Glomerular endothelial cell (primary cell): ENCODE data around the gene RIPOR2. TPM values are rescaled to one million over a fixed set of nuclear protein-coding genes. Genes with fewer than 3 reads are reported as not detected.
"Not testable (repeated sequence)": the region's sequence is repeated elsewhere in the genome, so short reads cannot be mapped to it uniquely, and the experiment has no call there.

Source experiments
- DNase-seq: peaks from one replicate; pipeline ENCODE4 v3.0.0-alpha.2; 2011; ENCODE audit warnings: low read depth, low spot score; ENCODE audit errors: extremely low read depth
- total RNA-seq: library from RNA; depleted of rRNA; stranded (reverse); fragments of >200 nt; gene quantifications from 2 replicates; pipeline ENCODE4 v1.2.3, GENCODE V29; 2015

RIPOR2 gene
- total RNA-seq, 1 donor from 2014 or later: not detected

DNA sequence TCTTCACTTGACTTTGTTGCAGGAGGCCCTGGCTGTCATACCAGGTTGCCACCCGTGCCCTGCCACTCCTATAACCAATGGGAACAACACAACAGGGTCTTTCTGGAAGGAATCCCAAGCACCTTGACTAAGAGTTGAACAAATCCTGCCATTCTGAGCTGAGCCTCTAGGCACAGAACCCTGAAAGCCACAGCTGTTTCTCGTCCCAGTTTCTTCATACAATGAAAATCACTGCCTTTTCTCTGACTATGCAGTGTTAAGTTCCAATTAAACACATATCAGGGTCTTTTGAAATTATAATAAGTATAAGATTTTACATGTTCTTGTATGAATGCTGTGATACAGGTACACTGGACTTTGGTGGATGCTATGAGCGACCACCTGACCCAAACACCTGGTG, 54.4 kb downstream of the RIPOR2 start:
- no peak for DNase-seq

DNA sequence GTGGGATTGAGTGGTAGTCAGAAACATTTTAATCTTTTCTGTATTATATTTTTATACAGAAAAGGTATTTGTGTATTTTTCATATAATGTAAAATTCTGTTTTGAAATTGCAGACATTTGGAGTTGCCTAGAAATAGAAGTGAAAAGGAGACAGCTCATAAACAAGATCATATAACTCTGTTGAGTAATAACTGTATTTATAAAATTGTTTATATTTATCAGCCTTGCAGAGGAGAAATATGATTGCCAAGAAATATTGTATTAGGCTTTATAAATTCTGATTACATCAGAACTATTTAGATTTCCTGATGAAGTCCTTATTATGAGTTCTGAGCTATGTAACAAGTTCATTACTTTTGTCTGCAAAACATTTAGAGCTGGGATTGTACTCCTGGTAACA, 55.3 kb downstream of the RIPOR2 start:
- no peak for DNase-seq

DNA sequence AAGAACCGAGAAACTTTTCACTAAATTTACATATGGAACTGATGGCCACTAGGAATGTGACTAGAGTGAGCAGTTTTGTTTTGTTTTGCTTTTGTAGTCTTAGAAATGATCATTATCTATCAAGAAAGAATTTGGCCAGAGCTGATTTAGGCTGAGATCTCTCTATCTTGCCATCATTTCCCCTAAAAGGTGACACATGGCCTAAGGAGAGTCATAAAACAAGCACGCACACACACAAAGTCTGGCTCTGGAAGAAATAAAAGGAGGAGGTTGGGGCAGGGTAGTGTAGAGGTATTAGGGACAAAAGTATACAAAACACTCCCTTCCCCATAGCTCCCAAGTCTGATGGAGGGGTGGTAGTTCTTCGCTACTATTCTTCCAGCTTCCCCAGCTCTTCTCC, 56.4 kb downstream of the RIPOR2 start:
- no peak for DNase-seq

DNA sequence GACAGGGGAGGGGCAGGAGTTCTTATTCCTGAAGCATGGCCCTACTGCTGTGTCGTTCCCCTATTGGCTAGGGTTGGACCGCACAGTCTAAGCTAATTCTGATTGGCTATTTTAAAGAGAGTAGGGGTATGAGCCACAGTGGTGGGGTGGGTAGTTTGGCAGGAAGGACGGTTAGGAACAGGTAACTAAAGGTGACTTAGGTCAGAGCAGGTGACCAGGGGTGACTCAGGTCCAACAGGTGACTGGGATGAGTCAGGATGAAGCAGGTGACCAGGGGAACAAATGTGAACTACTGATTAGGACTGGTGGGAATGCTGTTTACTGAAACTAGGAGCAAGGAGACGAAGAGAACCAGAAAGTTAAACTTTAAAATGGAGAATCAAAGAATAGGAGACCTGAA, 58.0 kb downstream of the RIPOR2 start:
- not testable (repeated sequence) for DNase-seq

DNA sequence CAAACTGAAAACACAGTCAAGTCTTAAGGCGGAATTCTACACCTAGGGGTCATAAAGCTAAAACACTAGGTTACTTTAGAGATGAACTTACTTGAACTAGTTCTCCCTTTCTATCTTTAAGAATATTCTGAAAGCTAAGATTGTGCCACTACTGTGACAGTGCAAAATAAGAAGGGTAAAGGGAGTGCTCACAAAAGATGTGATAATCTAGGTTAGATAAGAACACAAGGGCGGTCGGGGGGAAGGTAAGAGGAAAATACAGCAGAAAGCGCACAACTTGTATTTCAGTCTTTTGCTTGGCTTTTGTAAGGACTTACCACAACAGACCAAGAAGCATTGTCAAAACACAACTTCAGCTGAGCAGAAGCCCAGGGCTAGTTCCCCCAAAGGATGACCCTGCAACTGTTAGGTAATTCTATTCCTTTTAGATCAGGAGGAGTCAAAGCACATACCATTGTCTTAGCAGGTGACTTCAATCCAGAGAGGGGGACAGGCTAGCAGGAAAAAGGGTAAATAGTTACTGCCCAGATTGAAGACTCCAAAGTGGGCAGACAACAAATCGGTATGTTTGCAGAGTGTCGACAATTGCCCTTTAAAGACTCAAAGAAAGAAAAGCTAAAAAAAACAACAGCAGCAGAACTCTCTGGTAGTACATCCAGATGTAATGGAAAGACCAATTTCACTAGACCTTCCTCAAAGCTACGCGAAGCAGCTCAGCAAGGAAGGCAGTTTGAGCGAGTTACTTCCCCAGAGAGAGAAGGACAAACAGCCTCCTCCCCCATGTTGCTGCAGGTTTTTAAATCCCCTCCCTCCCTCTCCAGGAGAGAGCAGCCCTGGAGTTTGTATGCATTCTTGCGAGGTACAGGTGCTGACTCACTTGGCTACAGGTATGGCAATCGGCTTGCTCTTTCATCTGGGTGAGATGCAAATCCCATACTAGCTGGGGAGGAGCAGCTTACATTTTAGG, 59.0 kb downstream of the RIPOR2 start:
- no peak for DNase-seq

DNA sequence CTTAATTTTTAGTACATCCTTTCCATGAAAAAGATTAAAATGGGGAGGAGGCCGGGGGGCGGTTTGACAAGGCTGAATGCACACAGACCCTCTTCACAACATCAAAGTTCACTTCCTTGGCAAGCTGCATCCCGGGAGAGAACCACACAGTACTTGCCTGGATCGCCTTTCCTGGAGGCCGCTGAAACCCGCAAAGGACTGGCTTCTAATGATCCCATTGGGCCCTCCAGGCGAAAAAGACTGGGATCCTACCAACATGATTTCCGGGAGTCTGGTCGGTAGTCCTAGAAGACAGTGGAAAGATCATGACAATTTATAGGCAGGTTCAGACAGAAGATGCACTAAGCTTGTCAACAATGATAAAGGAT, 60.2 kb downstream of the RIPOR2 start:
- no peak for DNase-seq

DNA sequence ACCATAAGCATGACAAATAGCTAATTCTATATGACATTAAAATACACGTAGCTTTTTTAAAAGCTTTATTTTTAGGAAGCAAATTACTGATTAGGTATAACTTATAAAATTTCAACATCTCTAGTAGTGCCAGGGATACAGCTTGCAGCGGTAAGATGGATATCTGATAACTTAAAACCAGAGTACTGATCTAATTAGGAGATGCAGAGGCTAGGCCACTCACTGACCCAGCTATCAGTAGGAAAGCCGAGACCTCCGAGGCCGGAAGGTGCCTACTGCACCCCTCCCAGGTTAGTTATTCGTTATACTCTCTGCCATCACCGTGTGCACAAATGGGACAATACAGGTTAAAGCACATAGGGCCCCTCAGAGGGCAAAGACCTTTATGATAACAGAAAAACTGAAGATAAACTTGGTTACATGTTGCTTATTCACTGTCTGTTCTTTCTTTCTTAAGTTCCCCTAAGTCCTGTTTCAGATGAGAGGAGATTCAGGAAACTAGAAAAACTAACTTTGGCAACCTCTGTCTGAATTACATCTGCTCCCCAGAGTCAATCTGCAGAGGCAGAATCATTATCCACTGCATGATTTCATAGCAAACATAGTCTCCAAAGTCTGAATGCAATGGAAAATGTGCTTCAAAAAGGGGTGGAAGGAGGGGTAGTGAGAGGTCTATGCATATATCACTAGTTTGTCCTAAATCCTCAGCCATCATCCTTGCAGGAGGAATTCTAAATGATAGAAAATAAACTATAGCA, 60.8 kb downstream of the RIPOR2 start:
- DNase-seq: no peak

DNA sequence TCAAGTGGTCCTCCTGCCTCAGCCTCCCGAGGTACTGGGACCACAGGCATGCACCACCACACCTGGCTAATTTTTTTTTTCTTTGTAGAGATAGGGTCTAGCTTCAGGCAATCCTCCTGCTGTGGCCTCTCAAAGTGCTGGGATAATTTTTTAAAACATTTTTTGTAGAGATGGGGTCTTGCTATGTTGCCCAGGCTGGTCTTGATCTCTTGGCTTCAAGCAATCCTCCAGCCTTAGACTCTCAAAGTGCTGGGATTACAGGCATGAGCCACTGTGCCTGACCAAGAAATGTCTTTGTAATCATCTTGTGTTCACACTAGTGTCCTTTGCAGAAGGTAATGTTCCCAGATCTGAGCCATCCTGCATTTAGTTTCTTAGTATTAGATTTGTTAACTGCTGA, 61.6 kb downstream of the RIPOR2 start:
- DNase-seq: no peak

DNA sequence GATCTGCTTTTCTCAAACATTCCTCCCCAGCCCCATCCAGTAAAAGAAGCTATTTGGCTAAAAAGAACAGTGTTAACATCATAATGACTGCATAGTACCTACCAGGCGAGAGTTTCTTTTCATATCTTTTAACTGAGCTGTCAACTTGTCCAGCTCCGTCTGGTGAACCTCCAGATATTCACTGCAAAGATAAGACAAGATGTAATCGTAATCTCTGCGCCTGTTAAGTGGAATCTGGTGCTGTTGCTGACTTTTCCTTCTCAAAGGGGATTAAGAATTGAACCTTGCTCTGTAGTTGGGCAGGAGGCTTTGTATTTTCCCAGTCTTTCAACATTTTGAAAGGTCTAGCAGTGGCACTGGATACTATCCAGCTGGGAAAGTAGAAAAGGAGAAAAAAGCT, 63.0 kb downstream of the RIPOR2 start:
- no peak for DNase-seq

DNA sequence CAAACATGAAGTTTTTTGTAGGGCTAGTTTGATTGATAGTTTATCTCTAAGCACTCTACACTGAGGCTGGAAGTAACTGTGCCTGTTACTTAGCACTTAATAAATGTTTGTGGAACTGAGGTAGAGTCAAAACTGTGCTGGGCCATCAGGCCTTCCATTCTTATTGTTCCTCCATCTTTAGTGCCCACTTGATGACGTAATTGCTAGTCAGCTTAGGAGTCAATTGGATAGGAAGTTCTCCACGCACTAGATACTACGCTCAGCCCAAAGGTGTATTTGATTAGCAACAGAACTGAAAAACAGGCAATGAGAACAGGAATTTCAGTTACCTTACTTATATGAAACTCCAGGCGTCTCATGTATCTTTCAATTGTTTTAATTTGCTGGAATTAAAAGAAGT, 67.0 kb downstream of the RIPOR2 start:
- no peak for DNase-seq

DNA sequence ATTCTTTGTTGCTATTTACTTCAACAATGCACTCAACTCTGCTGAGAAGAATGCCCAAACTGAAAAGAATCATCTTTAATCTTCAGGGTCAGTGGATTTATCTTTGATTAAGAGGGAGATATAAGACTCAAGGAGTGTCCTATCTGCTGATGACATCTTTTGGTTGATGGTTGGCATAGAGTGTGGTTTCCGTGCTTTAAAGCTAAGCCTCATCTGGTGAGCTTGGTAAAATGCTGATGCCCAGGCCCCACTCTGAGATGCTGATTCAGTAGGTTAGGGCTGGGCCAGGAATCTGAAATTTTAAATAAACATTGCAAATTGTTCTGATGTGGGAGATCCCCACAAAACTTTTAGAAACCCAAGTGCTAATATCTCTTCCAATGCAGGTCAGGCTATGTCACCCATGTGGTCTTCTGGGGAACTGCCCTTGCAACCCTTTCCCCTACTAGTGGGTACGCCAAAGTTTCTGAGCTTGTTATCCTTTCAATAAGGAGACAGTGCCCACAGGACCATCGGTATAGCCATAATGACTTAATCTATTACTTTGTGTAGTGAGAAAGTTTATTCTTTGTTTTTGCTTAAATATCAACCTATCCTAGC, 68.6 kb downstream of the RIPOR2 start:
- no peak for DNase-seq

DNA sequence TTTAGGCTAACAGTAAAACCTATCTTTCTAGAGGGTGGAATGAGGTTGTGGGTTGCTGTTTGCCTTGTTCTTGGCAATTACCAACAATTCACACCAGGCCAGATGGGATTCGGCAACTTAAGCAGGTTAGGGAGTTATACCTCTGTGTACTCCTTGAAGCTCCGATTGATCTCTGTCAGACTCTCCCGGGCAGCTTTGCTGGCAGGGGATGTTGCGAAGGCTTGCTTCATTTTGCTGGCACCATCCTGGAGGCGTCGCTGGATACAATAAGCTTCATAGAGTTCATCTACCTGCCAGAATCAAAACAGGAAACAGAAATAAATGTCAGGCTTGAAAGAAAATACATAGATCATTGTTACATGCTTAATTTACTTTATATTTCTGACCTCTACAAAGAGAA, 70.6 kb downstream of the RIPOR2 start:
- DNase-seq: no peak

DNA sequence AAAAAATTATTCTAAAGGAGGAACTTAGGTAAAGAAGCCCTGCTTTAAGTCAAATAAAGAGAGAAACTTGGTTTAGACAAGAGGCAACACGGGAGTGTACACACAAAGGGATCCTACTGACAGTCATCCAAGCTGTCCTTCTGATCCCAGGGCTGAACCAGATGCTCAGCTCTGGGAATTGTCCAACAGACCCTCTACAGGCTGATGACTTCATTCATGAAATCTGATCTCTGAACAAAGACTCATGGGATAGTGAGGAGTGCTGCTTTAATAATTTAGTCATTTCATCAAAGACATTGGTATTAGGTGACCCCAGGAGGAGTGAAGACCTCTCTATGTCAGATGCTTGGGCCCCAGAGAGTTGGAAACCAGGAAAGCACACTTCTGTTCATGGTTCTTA, 71.4 kb downstream of the RIPOR2 start:
- no peak for DNase-seq

DNA sequence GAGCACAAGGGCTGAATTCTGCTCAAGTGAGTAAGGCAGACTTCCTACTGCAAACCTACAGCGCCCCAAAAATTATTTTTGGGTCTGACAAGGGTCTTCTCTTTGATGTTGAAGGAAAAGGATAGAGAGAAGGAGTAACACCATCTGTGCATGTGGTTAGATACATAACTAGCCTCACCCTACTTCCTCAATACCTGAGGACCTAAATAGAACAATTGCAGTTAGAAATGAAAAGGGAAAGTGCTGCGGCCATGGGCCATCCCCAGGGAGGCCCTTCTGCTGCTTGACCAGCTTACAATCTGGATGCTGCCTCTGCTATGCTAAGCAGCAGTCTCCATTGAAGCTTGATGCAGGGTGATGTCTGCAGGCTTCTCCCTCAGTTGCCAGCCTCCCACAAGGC, 73.8 kb downstream of the RIPOR2 start:
- DNase-seq: no peak

DNA sequence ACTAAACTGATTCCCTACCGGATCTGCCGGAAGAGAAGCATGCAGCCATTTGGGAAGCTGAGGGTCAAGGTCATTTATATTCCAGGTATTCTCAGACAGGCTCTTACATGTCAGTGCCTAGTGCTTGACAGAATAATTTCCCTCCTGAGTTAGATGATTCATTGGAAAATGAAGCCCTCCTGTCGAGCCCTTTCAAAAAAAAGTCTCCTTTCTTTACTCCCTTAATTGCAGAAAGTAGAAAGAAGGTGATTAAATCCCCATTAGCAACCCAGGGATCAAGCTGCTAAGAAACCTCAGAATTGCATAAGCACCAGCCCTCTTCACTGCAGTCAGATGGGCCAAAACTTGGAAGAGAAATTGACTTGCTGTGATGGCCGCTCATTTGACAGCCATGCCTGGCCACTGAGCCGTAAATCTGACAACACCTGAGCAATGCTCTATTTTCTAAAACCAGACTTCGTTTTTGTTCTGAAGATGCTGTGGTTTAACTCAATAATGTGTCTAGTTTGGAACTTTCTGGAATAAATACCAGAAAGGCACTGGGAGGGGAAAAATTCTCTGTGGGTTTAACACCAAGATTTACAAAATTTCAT, 76.1 kb downstream of the RIPOR2 start:
- DNase-seq: no peak

DNA sequence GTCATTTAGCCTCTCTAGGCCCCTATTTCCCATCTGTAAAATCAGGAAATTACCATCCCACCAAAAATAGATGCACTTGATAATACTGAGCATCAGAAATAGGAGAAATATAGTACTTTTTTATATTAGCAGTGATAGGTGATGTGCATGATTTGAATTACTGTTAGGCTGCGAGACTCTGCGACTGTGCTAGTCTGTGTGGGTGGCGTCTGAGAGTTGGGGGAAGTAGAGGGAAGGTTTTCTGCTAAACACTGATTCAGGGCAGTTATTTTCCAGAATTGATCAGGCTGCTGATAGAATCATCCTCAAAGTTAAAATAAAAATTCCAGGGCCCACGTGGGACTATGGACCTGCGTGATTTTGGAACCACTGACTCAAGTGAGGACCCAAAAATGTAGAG, 76.6 kb downstream of the RIPOR2 start:
- DNase-seq: no peak

DNA sequence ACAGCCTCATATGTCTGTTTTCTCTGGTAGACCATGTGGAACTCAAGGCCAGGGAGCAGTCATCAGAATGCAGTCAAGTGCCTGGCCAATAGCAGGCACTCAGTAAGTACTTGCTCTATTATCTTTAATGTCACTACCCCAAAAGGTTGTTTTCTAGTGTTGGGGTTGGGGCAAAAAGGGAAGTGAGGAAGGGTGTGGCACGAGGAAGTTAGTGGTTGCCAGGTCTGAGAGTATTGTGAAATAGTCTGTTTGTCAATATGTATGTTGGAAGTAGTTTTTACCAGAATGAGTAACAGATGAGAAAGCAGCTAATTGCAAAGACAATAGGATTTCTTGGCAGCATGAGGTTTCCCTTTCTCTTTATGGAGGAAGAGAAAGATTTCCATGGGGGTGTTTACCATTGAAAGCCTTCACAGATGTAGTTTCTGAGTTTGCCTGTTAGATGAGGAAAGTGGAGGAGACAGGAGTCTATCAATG, 77.5 kb downstream of the RIPOR2 start:
- DNase-seq: no peak

DNA sequence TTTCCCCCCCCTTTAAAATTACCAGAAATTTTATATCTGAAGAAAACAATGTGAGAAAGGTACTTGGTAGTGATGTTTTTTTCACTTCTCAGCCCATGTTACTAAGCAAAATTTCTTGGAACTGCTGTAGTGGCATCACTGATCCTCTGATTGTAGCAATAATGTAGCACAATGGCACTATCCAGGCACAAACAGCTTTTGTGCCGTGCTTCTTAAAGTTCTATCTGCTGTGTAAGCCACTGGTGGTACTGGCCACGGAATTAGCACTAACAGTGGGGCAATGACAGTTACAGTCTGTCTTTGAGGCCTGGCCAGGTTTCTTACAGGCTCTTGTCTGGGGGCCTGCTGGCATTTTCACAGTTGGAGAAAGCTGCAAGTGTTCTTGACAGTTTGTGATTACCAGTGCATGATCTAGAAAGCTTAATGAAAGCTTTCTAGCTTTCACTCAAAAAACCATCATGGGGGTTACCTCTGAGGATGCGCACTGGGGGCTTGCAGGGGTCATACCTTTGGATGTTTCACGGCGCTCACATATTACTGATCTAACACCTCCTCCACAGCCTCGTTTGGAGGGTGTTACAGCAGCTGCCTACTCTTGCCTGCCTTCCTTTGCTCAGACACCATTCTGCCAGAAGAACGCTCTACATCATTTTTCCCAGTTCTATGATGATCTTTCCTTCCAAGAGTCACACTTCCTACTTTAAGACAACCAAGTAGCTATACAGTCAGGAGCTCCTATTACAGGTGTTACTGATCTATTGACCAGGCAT, 78.7 kb downstream of the RIPOR2 start:
- no peak for DNase-seq

DNA sequence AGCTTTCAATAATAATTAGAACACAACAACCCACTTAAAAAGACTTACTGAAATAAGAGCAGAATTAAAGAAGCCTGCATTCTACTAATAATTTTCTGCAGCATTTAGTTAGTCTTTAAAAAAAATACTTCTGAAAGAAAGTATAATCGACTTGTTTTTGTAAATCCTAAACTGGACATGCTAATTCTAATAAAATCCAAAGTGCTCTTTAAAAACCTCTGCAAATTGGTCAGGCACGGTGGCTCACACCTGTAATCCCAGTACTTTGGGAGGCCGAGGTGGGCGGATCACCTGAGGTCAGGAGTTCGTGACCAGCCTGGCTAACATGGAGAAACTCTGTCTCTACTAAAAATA, 79.5 kb downstream of the RIPOR2 start:
- no peak for DNase-seq
